ENCODE data around the gene ITPR1. TPM values are rescaled to one million over a fixed set of nuclear protein-coding genes. Genes with fewer than 3 reads are reported as not detected.
A peak's percentile ranks its signal among the peaks of the same experiment; 100 is the strongest.

The ITPR1 gene
- total RNA-seq, 4 donors from 2014 or later = 56.1 to 71.2 (median 61.9) TPM

- DNase-seq (ENCODE audit: low spot score in 2 of 2) = no peak
- Histone ChIP-seq H3K9me3 (peaks cover 0 to 5% (median 0%) of the 10 kb centered on the region in 4 donors), H3K27me3 (no peaks in the 10 kb centered on the region), H3K4me1 (peaks cover 0 to 7% (median 0%) of the 10 kb centered on the region in 4 donors), H3K27ac (no peak overlapping the region), H3K36me3 (peaks cover 0 to 49% (median 0%) of the 10 kb centered on the region in 3 donors), H3K4me3 (no peak overlapping the region)
- TF ChIP-seq POLR2A (IDR thresholded peaks at IDR 0.05) (no peak), EP300 (IDR thresholded peaks at IDR 0.05) (peak in 1 of 2 donors; percentile 49)
- whole genome bisulfite sequencing, 2 donors = 72 to 74% methylated on average over 3 of the region's 3 CpGs
Observed at GRCh38 chr3:4703054-4703480, 209.9 kb downstream of the ITPR1 start.

DNA sequence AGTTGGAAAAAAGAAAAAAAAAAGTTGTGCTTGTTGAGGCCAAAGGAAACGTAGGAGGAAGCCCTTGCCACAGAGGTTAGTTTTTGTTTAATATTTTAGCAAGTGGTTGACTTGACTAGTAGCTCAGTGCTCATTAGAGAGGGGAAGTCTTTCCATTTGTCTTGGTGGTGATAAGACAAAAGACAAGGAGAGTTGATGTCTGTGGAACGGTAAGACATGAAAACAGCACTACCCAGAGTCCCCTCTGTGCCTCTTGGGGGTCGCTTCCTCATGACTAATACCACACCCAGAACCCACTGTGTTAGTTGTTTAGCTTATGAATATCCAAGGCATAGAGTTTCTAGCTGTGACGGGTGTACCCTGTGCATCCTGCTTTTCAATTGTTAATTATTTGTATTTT is 211.4 kb downstream of the ITPR1 start:
- H3K4me3 ChIP-seq = no peak overlapping the region
- WGBS, 2 donors = 69 to 81% methylated on average over 4 of the region's 4 CpGs
- H3K9me3 ChIP-seq = peaks cover 0 to 5% (median 0%) of the 10 kb centered on the region in 4 donors
- peaks cover 0 to 49% (median 0%) of the 10 kb centered on the region in 3 donors for H3K36me3 ChIP-seq
- peaks cover 0 to 7% (median 0%) of the 10 kb centered on the region in 4 donors for H3K4me1 ChIP-seq
- H3K27me3 ChIP-seq = no peaks in the 10 kb centered on the region
- TF ChIP-seq POLR2A (IDR thresholded peaks at IDR 0.05) (no peak), EP300 (IDR thresholded peaks at IDR 0.05) (no peak)
- TF ChIP-seq, protein P1, sequence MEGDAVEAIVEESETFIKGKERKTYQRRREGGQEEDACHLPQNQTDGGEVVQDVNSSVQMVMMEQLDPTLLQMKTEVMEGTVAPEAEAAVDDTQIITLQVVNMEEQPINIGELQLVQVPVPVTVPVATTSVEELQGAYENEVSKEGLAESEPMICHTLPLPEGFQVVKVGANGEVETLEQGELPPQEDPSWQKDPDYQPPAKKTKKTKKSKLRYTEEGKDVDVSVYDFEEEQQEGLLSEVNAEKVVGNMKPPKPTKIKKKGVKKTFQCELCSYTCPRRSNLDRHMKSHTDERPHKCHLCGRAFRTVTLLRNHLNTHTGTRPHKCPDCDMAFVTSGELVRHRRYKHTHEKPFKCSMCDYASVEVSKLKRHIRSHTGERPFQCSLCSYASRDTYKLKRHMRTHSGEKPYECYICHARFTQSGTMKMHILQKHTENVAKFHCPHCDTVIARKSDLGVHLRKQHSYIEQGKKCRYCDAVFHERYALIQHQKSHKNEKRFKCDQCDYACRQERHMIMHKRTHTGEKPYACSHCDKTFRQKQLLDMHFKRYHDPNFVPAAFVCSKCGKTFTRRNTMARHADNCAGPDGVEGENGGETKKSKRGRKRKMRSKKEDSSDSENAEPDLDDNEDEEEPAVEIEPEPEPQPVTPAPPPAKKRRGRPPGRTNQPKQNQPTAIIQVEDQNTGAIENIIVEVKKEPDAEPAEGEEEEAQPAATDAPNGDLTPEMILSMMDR (IDR thresholded peaks at IDR 0.05) = no peak
- H3K27ac ChIP-seq = no peak overlapping the region
- no peak for DNase-seq (ENCODE audit: low spot score in 2 of 2)

DNA sequence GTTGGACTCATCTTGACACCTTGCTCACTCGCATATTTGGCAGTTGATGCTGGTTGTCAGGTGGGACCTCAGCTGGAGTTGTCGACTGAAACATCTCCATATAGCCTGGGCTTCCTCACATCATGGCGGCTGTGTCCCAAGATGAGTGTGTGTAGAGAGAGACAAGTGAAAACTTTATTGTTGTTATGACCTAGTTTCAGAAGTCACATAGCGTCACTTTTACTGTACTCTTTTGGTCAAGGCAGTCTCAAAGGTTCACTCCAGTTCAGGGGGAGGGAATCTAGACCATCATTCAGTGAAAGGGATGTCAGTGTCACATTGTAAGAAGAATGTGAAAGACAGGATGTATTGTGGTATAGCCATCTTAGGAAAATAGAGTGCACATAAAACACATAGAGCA is 214.2 kb downstream of the ITPR1 start:
- no peak for DNase-seq (ENCODE audit: low spot score in 2 of 2)
- Histone ChIP-seq H3K27ac (no peak overlapping the region), H3K4me3 (no peak overlapping the region), H3K27me3 (no peaks in the 10 kb centered on the region), H3K36me3 (peaks cover 0 to 32% (median 0%) of the 10 kb centered on the region in 3 donors), H3K9me3 (peaks cover 0 to 5% (median 0%) of the 10 kb centered on the region in 4 donors), H3K4me1 (peaks cover 0 to 16% (median 0%) of the 10 kb centered on the region in 4 donors)
- TF ChIP-seq POLR2A (IDR thresholded peaks at IDR 0.05) (no peak), EP300 (IDR thresholded peaks at IDR 0.05) (no peak)
- TF ChIP-seq, protein P1 (IDR thresholded peaks at IDR 0.05) = no peak
- 94 to 99% methylated on average over 4 of the region's 4 CpGs for WGBS, 2 donors

GRCh38 chr3:4708230-4708629 is 215.1 kb downstream of the ITPR1 start:
- WGBS, 2 donors = 39 to 44% methylated on average over 7 of the region's 7 CpGs
- Histone ChIP-seq H3K4me1 (peaks cover 0 to 12% (median 0%) of the 10 kb centered on the region in 4 donors), H3K4me3 (no peak overlapping the region), H3K27me3 (no peaks in the 10 kb centered on the region), H3K36me3 (peaks cover 0 to 26% (median 0%) of the 10 kb centered on the region in 3 donors), H3K27ac (no peak overlapping the region), H3K9me3 (peaks cover 0 to 5% (median 0%) of the 10 kb centered on the region in 4 donors)
- no peak for DNase-seq (ENCODE audit: low spot score in 2 of 2)
- TF ChIP-seq POLR2A (IDR thresholded peaks at IDR 0.05) (no peak), EP300 (IDR thresholded peaks at IDR 0.05) (no peak)
- TF ChIP-seq, protein P1 (IDR thresholded peaks at IDR 0.05) = no peak

- peaks cover 0 to 19% (median 0%) of the 10 kb centered on the region in 3 donors for H3K36me3 ChIP-seq
- peaks cover 0 to 10% (median 0%) of the 10 kb centered on the region in 4 donors for H3K4me1 ChIP-seq
- 41 to 48% methylated on average over 1 of the region's 1 CpG for WGBS, 2 donors
- no peak overlapping the region for H3K27ac ChIP-seq
- no peaks in the 10 kb centered on the region for H3K27me3 ChIP-seq
- no peak overlapping the region for H3K4me3 ChIP-seq
- no peak for TF ChIP-seq POLR2A (IDR thresholded peaks at IDR 0.05)
- TF ChIP-seq, protein P1 (IDR thresholded peaks at IDR 0.05) = no peak
- no peak for TF ChIP-seq EP300 (IDR thresholded peaks at IDR 0.05)
- peaks cover 0 to 5% (median 0%) of the 10 kb centered on the region in 4 donors for H3K9me3 ChIP-seq
- no peak for DNase-seq (ENCODE audit: low spot score in 2 of 2)
Observed at GRCh38 chr3:4709341-4709740, 216.2 kb downstream of the ITPR1 start.
